Measurements from ENCODE around the gene CBFA2T2.
"Not testable (repeated sequence)": the region's sequence is repeated elsewhere in the genome, so short reads cannot be mapped to it uniquely, and the experiment has no call there.

Gene CBFA2T2

DNA sequence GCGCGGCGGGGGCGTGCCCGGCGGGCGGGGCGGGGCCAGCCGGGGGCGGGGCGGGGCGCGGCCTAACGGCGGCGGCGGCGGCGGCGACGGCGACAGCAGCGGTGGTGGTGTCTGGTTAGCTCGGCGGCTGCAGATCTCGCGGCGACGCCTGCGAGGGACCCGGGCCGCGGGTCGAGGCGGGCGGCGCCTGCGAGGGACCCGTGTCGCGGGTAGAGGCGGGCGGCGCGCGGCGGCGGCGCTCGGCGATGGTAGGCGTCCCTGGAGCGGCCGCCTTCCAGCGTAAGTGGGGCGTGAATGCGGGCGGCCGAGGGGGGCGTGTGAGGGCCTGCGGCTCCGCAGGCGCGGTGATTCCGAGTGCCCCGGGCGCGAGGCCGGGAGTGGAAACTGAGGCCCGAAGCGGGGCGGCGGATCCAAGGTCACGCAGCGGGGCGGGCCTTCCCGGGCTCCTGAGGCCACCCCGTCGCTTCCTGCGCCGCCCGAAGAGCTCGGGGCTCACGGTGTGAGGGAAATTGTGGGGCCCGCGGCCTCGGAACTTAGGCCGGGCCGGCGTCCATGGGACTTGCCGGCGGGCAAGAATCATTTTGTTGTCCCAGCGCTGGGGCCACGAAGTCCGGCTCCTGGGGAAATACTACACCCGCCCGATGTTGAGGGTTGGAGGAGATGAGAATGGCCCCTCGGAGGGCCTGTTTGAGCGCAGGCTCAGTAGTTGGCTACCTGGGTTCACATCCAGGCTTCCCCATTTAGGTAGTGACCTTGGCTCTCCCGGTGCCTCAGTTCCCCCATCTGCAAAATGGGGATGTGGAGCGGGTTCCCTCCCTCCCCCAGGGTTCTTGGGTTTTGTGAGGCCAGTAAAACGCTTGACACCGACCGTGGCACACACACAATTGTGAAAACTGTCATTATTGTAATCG is at the start of gene CBFA2T2:
CBFA2T2 (plus strand) TSS at position 74 of the 911 bp plus-strand sequence; CDS start at position 246, 172 bp downstream.
- DNase-seq = peak; percentile 58

- DNase-seq = not testable (repeated sequence)
Observed at GRCh38 chr20:33440562-33440961, 49.3 kb upstream of the CBFA2T2 start.

DNA sequence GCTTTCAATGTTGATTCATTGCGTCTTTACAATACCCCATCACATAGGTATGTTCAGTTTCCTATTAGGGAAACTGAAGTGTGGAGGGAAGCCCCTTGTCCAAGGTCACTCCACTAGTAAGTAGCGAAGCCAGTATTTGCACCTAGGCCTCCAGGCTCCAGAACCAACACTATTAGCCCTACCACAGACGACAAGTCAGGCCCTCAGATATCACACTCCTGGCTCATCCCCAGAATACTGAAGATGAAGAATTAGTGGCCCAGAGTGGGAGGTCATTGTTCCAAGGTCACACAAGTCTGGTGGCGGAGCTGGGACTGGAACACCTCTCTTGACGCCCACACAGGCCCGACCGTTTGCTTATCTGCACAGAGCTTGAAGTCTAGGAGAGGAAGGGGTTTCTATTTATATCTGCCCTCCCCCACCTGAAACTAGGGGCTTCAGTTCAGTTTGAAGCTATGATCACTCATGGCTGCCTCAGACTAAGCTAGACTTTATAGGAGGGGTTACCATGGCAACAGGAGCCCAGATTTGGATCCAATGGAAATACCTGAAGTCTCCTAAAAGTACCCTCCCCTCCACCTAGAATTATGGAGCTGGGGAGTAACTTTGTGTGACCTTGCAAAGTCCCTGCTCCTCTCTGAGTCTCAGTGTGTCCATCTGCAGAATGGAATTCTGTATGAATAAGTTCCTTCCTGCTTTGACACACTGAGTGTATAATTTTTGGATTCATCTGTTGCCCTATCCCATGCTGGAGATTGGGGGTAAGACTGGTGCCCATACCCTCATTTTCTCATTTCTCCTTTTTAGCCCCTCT is 48.5 kb upstream of the CBFA2T2 start:
- DNase-seq = no peak

GRCh38 chr20:33442136-33443005 is 47.5 kb upstream of the CBFA2T2 start:
- no peak for DNase-seq

DNA sequence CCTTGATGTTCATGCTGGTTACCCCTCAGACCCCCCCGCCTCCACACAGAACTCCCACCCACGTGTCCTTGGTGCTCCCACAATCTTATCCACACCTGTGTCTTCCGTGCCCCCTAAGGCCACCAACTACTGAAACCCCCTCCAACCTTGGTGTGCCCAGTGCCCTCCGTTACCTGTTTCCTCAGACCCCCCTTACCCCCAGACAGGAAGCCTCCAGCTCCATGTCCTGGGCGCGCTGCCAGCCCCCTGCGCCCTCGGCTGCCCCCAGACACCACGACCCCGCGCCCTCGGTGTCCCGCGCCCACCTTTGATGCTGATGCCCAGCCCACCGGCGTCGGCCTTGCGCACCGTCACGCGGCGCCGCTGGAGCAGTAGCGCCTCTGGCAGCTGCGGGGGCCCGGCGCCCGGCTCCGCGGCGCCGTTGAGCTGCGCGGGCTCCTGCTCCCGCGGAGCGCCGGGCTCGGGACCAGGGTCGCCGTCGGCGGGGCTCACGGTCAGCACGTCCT is 46.8 kb upstream of the CBFA2T2 start:
- DNase-seq = no peak

DNA sequence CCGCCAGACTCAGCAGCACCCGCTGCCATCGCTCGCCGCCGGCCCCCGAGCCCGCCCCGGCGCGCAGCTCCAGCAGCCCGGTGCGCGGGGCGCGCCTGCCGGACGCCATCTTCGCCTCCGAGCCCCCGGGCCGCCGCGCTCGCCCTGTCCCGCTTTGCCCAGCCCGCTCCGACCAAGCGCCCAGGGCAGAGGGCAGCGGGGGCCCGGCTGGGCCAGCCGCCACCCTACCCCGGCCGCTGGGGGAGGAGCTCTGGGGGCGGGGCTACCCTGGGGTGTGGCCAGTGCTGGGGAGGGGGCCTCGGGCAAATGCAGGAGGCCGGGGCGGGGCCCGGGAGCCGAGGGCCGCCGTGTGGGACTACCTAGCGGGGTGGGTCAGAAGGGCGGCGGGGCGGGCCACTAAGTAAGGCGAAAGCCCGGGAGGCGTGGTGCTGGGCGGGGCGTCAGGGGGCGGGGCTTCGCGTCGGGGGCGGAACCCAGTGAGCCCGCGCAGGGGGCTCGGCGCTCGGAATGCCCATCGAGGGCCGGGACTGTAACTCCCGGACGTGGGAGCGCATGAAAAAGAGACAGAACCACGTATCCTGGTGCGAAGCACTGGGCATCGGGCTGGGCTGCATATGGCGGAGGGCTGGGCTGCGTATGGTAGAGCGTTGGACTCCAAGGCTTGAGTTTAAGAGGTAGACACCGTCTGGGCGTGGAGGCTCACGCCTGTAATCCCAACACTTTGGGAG is 46.2 kb upstream of the CBFA2T2 start, which contains the start of gene SNTA1:
SNTA1 (minus strand) TSS at position 252 of the 728 bp plus-strand sequence; CDS start at position 109, 143 bp downstream.
- peak; percentile 73 for DNase-seq

DNA sequence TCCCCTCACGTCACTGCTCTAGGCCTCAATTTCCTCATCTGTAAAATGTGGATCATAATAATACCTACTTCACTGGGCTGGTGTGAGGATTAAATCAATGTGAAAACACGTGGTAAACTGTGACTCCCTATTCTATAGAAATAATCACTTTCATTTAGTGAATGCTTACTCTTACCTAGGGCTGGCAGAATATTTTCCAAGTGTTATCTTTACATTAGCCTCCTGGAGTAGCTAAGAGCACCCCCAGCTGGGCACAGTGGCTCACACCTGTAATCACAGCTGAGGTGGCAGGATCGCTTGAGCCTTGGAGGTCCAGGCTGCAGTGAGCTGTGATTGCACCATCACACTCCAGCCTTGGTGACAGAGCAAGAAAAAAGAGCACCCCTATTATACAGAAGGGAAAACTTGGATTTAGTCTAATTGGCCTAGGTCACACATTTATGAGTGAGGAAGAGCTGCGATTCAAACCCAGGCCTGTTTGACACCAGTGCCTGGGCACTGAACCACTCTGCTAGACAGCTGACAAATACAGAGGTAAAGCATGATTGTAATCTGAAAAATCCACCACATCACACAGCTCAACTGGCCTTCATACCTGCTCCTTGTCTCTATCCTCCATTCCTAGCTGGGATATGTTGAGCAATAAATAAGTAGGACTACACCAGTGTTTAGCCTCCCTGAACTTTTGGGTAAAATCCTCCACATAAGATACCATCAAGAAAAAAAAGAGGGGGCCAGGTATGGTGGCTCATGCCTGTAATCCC is 44.9 kb upstream of the CBFA2T2 start:
- DNase-seq = no peak

- DNase-seq = no peak
Observed at GRCh38 chr20:33445881-33446625, 43.8 kb upstream of the CBFA2T2 start.

GRCh38 chr20:33450867-33451266 is 39.0 kb upstream of the CBFA2T2 start:
- no peak for DNase-seq

GRCh38 chr20:33456916-33457642 is 32.8 kb upstream of the CBFA2T2 start:
- peak; percentile 59 for DNase-seq

- no peak for DNase-seq
Observed at GRCh38 chr20:33459599-33459998, 30.3 kb upstream of the CBFA2T2 start.

DNA sequence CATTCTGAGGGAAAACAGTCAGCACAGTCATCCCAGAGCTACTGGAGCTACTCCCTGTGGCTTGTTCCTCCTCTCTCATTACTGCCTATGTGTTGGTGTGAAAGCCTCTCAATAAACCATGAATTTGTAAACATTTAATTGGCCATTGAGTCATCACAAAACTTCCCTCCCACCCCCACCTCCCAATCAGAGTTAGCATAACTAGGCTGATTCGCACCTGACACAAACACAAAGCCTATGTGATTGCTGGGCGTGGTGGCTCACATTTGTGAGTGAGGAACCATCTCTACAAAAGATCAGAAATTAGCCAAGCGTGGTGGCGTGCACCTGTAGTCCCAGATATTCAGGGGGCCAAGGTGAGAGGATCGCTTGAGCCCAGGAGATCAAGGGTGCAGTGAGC is 29.2 kb upstream of the CBFA2T2 start:
- DNase-seq = no peak

GRCh38 chr20:33463332-33464101 is 26.4 kb upstream of the CBFA2T2 start:
- no peak for DNase-seq

DNA sequence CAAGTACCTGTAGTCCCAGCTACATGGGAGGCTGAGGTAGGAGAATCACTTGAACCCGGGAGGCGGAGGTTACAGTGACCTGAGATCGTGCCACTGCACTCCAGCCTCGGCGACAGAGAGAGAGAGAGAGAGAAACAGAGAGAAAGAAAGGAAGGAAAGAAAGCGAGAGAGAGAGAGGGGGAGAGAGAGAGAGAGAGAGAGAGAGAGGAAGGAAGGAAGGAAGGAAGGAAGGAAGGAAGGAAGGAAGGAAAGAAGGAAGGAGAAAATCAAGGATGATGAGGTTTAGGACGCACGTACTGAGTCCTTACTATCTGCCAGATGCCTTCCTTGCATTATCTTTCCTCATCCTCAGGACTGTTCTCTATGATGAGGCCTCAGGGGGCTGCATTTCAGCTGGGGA is 25.1 kb upstream of the CBFA2T2 start:
- not testable (repeated sequence) for DNase-seq

- no peak for DNase-seq
Observed at GRCh38 chr20:33465481-33466302, 24.2 kb upstream of the CBFA2T2 start.

DNA sequence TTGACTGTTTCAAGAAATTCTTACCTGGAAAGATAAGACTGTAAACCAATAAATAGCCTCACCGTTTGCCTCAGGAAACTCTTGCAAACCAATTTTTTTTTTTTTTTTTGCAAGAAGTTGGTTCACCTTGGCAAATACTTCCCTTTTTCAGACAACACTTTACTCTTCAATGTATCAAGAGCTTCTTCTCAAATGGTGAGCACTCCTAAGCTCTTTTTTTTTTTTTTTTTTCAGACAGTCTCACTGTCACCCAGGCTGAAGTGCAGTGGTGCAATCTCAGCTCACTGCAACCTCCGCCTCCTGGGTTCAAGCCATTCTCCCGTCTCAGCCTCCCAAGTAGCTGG is 23.6 kb upstream of the CBFA2T2 start:
- no peak for DNase-seq

- DNase-seq = no peak
Observed at GRCh38 chr20:33470457-33470856, 19.4 kb upstream of the CBFA2T2 start.

DNA sequence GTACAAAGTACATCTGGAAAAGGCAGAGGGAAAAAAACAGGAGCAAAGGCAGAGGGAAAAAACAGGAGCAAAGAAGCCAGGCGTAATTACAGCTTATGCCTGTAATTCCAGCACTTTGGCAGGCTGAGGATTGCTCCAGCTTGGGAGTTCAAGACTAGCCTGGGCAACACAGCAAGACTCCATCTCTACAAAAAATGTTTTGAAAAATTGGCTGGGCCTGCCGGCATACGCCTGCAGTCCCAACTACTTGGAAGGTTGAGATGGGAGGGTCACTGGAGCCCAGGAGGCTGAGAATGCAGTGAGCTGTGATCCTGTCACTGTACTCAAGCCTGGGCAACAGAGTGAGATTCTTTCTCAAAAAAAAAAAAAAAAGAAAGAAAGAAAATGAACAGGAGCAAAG is 19.0 kb upstream of the CBFA2T2 start:
- DNase-seq = no peak
